Activated T-cell treated with anti-CD3 and anti-CD28 coated beads, Interleukin-2, amount 50 U/mL, for 1 hour (primary cell): Measurements from ENCODE around the gene HOXA11.

Experiments used
- DNase-seq: peaks from one replicate; pipeline ENCODE4 v3.0.0-alpha.2; 2020

The HOXA11 gene

DNA sequence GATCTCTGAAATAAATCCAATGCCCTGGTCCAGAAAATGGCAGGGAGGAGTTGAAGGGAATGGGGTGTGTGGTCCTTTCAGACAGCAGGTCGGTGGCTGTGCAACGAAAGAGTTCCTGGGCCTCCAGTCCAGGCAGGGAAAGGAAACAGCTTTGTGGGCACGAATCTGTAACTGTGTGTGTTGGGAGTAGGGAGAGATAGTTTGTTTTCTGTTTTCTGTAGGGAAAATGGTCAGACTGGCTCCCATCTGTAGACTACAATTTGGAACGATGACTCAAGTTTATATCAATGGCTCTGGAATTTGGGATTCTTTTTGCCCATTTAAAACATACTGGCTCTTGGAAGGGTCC is 17.1 kb downstream of the HOXA11 start:
- no peak for DNase-seq

DNA sequence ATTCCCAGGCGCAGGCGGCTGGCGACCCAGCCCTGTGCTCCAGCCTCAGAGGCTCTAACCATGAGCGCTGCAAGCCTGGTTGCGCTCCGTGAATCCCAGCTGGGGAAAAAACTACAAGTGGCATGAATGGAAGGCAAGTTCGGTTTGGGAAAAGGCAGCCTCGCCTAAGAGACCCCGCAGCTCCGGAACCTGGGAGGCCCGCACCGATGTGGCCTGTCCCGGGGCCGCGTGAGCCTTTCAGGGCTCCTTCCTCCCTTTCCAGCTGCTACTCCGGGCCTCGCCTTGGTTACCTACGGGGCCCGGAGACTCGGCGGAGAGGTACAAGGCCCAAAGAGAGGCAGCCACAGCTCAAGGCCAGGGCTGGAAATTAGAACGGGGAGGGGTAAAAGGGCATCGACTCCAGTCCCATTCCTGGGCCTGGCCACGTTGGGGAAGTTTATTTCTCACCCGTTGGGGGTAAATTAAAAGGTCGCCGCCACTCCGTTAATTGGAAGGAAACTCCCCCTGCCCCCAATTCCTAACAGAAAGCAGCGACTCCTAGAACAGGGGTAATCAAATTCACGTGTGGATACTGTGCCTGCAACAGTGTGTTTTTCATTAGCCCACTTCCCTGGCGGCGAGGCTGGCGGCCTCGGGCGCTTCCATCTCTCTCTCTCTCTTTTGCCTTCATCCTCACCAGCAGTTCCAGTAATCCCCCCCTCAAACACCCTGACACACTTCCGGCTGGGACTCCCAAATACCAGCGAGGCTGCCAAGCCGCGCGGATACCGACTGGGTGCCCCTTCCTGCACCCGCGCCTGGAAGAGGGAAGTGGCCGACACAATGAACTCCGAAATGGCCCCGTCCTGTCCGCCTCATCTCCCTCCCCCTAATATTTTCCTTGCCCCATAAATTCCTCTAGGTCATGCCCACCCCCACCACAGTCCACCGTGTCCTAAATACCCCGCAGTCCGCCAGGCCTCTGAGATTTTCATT is 18.2 kb downstream of the HOXA11 start:
- DNase-seq, result no peak

DNA sequence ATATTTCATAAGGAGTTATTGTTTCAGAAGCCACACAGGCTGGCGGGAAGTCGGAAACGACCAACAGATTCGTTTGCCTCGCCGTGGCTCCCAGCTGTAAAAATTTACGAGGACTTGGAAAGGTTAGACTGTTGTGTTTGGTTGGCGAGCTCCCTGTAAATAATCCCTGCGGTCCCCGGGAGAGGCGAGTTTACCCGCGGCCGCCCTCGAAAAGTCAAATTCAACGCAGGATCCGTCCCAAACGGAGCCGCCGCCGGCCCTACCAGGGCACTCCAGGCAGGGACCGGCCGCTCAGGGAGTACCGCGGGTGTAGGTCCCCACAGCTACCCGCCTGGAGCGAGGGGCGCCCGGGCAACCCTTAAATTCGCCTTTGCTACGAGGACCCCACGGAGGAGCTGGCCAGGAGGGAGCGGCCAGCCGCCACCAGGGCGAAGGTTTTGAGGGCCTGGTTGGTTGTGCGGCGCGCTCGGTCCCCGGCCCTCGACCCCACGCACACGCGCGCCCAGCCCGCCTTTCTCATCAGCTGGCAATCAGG is 19.0 kb downstream of the HOXA11 start:
- peak; percentile 40 for DNase-seq

DNA sequence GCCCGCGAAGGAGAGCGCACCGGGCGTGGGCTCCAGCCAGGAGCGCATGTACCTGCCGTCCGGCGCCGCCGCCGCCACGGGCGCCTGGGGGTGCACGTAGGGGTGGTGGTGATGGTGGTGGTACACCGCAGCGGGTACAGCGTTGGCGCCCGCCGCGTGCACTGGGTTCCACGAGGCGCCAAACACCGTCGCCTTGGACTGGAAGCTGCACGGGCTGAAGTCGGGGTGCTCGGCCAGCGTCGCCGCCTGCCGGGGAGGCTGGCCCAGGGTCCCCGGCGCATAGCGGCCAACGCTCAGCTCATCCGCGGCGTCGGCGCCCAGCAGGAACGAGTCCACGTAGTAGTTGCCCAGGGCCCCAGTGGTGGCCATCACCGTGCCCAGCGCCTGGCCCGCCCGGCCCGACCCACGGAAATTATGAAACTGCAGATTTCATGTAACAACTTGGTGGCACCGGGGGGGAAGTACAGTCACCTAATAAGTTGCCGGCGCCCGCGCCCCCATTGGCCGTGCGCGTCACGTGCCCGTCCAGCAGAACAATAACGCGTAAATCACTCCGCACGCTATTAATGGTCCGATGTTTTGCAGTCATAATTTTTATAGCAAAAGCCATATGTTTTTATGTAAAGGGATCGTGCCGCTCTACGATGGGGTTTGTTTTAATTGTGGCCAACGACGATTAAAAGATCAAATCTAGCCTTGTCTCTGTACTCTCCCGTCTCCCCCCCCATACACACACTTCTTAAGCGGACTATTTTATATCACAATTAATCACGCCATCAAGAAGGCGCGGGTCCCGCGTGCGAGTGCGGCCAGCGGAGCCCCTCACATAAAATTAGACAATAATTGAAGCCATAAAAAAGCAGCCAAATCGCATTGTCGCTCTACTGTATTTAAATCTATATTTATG is 19.7 kb downstream of the HOXA11 start, which contains the start of gene HOXA9:
Gene HOXA9 (minus strand): TSS at position 449 of the 907 bp plus-strand sequence. CDS start 80 bp downstream, at position 369.
- peak; percentile 42 for DNase-seq

DNA sequence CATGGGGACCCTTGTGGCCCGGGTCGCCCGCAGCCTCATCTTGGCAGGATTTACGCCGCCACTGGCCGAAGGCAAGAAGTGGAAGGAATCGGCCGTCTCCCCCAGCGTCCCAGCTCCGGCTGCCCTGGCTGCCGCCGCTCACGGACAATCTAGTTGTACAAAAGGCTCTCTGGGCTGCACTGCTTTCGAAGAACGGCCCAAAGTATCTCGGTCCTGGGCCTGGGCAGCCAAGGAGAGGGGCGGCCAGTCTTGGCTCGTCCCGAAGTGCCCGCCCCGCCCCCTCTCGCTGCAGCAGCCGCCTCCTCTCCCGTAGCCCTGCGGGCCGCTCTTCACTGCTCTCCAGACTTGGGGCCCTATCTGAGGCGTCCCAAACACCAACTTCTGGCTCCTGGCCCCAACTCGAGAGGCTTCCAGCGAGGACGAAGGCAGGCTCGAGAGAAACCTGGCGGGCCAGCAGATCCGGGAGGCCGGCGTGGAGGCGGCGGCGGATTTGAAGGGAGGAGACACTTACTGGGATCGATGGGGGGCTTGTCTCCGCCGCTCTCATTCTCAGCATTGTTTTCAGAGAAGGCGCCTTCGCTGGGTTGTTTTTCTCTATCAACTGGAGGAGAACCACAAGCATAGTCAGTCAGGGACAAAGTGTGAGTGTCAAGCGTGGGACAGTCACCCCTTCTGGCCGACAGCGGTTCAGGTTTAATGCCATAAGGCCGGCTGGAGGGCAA is 20.5 kb downstream of the HOXA11 start:
- DNase-seq, result peak; percentile 37

DNA sequence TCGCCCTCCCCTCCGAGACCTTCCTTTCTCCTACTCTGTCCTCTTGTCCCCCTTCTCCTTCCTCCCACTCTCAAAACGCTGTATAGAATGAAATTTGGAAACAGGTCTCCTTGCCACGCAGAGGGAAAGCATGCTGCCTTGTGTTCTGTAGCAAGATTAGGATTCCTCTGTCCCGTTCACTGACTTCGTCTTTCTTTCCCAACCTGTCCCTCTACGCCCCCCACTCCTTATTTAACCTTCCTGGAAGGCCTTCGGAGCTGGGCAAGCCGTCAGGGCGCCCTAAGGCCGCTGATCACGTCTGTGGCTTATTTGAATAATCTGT is 21.0 kb downstream of the HOXA11 start:
- no peak for DNase-seq

DNA sequence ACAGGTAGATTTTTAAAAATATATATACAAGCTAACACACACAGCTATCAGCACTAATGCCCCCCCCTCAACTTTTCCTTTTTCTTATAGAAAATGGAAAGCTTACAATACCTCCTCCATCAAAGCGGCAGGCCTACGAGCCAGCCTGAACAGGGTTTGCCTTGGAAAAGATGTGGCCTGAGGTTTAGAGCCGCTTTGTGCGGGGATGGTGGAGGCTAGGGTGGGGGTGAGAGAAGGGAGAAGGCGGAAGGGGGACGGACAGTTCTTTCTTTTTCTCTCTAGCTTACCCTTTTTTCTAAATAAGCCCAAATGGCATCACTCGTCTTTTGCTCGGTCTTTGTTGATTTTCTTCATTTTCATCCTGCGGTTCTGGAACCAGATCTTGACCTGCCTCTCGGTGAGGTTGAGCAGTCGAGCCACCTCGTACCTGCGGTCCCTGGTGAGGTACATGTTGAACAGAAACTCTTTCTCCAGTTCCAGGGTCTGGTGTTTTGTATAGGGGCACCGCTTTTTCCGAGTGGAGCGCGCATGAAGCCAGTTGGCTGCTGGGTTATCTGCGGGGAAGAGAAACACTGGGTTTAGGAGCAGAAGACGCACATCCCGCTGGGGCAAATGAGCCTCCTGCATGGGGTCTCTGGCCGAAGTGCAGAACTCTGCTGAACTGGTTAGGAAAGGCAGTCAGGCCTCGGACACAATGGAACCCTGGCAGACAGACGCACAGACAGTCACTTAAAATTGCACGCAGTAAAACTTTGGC is 21.6 kb downstream of the HOXA11 start:
- peak; percentile 11 for DNase-seq

DNA sequence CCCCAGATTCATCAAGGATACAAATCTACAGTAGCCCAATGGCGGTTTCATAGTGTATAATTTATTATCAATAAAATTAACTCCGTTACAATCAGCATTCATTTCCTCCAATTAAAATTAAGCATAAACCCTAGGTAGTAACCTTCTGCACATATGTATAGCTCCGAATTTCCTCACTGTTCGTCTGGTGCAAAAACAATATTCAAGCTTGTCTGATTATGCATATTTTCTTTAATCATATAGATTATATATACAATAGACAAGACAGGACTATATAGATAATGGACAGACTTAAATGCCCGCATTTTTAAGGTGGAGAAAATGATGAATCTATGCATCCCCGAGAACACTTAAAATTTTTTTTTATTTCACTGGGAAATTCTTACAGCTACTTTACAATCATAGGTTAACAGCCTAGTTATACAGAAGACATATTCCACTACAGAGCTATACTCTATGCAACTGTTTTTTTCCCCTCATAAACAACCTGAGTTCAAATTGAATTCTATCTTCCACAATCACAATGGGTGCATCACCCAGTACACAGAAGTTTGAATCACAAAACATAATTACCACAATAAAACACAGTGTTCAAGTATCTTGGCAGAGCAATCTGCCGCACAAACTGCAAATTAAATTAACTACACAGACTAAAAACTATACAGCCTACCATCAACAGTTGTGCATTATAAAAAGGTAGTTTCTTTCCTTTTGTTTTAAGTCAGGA is 22.3 kb downstream of the HOXA11 start:
- DNase-seq, result no peak

DNA sequence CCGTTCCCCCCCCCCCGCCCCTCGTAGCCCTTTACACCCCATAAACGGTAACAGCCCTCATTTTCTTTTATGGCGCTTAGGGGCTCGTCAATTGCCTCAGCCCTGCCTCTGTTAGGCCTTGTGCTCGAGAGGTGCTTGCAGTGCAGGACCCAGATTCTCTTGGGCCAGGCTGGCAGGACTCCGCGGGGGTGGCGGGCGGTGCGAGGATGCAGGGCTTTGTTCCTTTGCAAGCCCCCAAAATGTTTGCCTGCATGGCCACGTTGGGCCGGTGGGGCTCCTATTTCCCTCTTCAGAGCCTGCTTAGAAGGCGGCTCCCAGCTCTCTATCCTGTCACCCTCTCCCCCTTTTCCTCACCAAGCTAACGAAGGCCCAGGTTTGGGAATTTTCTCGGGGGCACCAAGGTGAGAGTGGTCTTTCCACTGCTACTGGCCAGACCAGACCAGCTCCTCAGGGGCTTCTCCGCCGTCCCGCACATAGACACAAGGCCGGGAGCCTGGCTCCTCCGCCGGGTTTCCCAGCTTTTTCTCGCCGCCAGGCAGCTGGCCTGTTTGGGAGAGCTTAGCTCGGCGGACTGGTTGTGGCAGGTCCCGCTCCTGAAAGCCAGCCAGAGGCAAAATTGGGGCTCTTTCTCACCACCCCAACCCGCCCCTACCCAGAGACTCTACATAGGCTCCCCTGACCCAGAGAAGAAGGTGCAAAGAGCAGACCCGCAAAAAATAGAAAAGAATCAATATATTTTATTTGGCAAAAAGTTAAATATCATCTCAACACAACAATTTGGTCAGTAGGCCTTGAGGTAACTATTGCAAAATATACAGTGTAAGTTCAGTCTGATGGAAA is 23.1 kb downstream of the HOXA11 start:
- peak; percentile 23 for DNase-seq

DNA sequence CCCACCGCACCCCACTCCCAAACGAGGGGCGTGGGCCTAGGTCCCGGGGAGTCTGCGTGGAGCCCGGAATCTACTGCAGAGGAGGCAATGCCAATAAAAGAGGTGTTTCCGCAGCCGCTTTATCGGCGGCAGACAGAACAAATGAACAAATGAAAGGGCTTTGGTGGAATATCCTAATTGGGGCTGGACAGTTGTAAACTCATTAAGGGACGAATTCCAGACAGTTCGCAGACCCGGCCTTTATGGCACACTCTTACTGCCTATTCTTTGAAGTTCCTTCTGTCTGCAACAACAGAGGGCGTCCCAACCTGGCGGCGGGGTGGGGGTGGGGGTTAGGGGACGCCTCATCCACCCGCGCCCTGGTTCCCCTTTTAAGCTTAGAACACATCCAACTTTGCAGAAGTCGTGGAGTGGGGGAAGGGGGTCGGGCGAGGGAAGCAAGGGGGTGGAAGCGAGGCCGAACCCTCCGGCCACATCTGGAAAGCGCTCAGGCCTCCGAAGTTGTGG is 23.8 kb downstream of the HOXA11 start:
- DNase-seq, result no peak

DNA sequence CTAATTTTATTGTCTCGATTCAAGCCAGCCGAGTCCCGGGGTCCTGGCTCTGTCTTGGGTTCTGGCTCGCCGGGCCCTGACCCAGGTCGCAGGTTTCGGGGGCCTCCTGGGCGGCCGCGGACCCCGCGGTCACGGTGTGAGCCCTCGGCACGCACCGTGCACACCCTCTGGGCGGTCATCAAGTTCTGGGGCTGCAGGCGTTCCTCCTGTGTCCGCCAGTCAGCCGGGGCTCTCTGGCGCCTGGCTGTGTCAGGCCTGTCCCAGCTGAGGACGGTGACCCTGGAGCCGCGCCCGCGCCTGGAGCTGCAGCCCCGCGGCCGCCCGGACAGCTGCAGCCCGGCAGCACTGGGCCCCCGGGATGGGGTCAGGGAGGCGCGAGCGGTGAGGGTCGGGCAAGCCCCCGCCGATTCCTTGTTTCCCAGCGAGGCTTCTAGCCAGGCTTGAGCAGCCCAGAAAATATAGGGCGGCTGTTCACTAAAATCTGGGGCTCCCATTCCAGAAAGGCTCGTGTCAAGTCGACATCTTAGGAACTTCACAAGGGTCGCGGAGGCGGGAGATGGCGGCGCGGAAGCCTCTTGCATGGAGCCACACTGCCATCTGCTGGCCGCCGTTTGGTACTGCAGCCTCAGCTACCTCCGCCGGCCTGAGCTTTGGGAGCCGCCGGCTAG is 24.4 kb downstream of the HOXA11 start:
- peak; percentile 89 for DNase-seq

DNA sequence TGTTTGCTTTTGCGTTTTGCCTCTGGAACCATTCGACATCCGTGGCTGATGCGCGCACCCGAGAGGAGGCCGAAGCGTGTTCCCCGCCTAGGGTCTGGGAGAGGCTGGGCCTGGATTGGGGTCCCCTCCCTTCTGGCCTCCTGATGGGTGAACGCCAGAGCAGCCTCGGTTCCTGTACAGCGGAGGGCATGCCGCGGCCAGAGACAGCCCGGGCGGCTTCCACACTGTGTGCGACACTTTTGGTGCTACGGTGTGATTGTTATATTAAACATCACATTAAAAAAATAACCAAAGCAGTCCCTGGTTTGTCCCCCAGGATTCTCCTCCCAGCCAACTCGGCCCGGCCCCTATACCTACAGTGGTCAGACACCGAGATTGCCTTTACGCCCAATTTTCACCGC is 24.9 kb downstream of the HOXA11 start:
- DNase-seq, result peak; percentile 55

DNA sequence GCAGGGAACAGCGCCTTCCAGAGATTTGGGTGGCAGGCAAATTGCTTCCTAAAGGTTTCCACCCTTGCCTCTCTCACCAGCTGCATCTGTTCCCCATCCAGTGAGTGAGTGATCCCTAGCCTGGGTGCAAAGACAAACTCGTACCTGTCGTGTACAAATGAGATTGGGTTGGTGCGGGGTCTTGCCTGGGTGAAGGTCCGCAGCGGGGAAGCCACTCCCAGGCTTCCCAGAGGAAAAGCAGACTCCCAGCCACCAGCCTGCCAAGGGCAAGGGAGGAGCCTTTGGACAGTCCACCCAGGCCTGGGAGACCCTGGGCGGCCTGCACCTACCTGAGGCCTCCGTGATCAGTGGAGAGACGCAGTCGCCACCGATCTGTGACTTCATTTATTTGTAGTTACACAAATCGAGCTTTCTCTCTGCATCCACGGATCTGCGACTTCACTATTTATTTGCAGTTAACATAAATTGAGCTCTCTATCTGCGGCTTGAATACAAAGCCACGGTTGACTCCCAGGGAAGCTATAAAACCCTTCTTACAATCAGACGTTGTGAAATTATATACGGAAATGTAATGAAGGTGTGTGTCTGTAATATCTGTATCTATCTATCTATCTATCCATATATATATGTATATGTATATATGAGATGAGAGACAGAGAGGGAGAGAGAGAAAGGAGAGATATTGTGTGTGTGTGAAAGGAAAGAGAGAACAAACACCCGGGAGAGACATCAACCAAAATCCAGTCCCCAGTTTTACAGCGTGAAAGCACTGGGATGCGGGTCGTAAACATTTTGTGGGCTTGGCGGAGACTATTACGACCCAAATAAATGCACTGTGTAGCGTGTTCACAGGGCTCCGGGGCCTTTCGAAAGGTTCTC is 25.5 kb downstream of the HOXA11 start:
- peak; percentile 18 for DNase-seq

DNA sequence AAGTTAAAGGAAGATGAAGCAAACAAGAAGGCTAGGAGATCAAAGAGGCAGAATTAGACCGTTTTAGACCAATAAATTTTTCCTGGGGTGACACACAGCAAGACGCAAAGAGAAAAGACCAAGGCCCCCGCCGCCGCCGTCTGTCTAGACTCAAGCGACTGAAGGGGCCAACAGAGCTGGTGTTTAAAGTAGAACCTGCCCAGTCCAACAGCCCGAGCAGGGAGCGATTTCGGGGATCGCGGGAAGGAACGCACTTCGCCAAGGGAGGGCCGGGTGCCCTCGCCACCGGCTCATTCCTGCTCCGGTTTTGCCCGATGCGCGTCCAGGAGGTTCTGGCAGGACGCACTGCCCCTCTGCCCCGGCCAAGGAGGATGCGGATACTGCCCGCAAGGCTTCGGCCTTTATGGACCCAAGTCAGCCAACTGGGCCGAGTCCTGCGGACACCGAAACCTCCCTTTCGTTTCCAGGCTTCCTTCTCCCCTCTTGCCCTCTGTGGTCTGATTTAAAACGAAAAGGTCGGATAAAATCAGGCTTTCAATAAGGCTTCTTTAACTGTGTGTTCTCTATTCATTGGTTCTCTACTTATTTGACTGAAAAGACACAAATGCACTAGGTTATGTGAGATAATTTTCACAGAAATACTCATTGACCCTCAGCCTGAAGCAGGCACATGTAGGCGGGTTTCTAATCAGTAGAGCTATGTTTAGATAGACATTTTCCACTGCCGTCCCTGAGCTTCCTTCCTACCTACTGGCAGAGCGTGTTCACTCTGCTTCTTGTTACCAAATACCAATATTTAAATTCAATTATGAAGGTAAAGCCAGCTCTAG is 26.4 kb downstream of the HOXA11 start:
- peak; percentile 21 for DNase-seq

DNA sequence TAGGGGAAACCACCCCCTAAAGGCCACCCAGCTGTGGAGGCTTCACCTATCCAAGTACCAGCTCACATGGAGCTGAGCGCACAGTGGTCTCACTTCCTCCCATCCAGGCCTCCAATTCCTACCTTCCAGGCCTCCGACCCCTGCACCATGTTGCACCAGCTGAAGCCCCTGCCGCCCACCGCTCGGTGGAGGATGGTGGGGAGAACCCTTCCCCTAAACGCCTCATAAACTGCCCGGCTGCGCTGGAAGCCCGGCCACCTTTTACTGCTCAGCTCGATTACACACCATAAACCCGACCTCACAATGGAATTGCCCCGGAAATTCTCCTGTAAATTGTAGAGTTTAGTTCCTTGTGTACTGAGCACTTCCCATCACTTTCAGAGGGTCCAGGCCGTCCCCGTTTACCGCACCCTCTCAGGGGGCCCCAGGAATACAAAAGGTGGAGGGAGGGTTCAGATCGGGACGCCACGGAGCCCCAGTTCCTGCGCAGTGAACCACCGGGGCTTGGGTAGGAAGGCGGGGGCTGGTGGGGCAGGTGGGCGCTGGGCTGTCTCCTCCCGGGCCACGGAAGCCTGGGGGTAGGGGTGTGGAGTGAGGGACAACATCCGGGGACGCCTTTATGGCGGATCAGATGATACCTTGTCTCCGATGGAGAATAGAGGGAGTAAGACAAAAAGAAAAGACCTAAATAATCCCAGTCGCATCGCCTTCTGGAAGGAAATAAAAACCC is 27.2 kb downstream of the HOXA11 start:
- DNase-seq, result peak; percentile 19

DNA sequence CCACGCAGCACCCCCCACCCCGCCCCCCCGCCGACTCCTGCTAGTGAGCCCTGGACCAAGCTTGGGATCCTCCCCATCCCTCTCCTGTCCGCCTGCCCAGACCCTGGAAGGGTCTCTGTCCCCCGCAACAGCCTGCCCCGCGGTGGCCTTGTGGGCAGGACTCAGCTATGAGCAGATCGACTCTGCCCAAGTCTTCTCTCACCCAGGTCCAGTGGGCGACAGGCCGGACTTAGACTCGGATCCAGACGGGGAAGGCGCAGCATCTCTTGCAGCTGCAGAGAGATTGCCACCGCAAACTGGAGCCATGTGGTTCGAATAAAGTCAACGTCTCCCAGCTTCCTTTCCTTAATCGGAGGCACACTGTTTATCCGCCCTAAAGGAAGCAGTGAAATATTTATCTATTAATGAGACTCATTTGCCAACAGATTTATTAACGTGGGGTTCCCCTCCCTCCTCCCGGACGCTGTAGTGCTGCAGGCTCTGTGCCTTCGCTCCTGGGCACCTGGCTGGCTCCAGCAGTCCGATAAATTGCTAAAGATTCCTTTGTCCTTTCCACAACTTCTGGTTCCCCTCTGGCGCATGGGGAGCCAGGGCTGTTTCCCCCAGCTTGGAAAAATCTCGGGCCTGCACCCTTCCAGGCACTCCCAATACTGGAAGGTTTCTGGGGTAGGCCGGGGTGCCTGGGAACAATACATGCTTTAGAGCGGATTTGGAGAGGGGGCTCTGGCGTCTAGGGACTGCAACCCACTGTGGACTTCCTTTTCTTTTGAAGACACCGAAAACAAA is 27.9 kb downstream of the HOXA11 start:
- peak; percentile 22 for DNase-seq
